CD1c-positive myeloid dendritic cell (primary cell): Measurements from ENCODE around the gene KCNS3.
"Not testable (repeated sequence)": the region's sequence is repeated elsewhere in the genome, so short reads cannot be mapped to it uniquely, and the experiment has no call there.

Experiments
- DNase-seq: peaks from one replicate; pipeline ENCODE4 v3.0.0-alpha.2; 2016; ENCODE audit errors: extremely low spot score

The KCNS3 gene

DNA sequence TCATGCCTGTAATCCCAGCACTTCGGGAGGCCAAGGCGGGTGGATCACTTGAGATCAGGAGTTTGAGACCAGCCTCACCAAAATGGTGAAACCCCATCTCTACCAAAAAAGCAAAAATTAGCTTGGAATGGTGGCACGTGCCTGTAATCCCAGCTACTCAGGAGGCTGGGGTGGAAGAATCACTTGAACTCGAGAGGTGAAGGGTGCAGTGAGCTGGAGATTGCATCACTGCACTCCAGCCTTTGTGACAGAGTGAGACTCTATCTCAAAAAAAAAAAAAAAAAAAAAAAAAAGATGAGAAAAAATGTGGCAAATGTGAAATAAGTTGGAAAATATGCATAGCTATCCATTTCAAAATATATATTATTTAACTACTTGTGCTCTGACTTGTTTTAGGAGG lies 65.0 kb downstream of the KCNS3 start:
- no peak for DNase-seq

DNA sequence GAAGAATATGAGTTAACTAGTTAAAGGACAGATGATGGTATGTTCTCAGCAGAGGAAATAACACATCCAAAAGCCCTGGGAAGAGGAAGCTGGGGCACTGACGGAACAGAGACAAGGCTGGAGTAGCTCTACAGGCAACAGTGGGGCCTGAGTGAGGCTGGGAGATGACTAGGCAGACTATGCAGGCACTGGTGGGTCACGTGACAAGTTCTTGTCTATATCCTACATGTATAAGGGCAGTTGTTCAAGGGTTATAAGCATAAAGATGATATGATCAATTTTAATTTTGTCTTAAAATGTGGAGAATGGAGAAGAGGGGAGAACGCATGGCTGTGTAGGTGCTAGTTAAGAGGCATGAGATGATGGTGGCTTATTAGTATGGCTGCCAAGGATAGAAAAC lies 68.6 kb downstream of the KCNS3 start:
- DNase-seq, result no peak

DNA sequence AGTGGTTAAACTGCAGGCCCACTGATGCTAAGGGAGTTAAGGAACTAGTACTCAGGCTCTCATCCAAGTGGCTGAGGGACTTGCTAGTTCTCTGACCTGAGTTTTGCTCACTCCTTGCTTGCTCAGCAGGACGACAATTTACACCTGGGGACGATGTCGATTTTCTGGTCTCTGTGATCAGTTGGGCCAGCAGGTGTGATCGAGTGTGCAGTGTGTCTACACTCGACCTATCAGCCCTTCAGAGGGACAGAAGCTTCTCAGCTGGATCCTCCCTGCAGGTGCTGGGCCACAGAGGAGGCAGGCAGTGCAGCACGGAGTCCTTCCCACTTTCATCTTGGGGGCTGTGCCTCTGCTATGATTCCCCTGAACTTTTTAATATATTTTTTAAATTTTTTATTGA lies 71.5 kb downstream of the KCNS3 start:
- DNase-seq, result no peak

DNA sequence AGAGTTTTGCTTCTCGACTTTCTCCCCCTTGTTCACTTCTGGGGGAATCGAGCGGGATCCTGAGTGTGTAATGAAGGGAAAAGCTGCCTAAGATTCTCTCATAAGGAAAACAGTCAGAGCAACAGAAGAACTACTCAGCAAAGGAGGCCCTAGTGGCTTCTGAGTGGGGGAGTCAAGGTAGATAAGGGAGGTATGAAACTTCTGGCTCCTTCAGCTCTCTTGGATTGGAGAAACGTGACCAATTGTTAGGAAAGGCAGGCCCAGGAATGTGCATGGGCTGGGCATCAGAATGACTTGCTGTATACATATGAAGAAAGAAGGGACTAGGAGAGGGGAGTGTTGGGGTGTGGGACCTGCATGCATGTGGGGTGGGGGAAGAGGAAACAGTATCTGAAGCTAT lies 73.1 kb downstream of the KCNS3 start:
- DNase-seq, result no peak

DNA sequence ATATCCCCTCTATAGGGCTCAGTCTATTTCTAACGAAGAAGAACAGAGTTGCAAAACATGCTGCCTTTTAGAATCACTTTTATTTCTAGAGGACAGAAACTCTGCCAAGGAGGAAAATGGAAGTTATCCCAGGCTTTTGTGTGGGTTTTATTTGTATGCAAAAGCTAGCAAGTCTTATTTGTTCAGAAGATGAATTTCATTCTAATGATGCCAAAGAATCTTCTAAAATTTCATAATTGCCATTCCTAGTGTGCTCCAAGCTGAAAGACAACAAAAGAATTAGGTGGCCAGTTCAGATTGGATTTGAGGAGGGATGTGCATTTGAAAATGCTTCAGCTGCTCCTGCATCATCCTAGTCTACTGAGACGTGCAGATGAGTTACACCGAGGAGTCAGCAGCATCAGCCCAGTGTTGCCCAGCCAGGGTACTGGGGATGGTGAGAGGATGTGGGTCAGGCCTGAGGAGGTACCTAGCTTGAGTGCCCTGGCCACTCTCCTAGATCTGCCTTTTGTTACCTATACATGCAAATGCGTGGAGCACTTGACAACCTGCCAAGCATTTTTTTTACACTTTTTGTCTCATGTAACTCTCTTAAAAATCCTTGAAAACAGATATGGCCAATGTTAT lies 80.1 kb downstream of the KCNS3 start:
- DNase-seq, result no peak

DNA sequence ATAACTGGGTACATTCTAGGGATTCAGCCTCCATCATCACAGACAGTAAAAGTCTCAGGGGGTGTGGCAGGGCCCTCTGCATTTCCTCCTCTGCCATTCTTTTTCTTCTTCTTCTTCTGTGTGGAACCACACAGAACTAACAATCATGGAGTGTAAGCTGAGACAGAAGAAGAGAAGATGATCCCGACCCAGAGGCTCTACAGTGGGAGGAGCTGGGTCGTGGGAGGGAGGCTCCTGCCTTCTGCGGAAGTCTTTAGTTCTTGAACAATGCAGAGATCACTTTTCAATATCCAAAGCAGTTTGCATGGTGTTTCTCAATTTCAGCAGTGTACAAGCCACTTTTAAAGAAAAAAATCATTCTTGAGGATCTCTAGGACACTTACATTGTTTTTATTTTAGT lies 80.9 kb downstream of the KCNS3 start:
- DNase-seq, result no peak

DNA sequence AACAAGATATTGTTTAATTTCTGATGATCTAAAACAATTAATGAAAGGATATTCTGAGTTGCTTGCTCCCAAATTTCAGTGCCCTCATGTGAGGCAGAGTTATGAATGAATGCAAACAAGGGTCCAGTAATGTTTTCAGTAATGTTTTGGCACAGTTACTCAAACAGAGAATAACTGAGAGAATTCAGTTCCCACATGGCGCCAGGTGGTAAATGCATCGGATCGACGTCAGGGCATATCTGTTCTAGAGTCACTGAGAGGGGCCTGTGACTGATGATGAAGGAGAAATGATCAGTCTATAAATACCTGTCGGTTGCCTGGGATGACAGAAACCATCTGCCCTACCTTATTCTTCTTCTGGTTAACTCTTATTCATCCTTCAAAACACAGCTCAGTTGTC lies 81.4 kb downstream of the KCNS3 start:
- DNase-seq, result no peak

DNA sequence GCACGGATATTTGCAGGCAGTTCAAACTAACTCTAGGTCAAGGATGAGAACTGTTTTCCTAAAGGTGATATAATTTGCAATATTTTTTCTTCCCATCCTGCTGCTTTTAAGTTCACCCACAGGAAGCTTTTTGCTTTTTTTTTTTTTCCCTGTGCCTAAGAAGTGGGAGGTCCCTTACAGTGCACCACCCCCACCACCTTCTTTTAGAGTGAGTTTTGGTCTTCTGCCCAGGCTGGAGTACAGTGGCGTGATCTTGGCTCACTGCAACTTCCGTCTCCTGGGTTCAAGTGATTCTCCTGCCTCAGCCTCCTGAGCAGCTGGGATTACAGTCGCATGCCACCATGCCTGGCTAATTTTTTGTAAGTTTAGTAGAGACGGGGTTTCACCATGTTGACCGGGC lies 82.5 kb downstream of the KCNS3 start:
- DNase-seq, result no peak

DNA sequence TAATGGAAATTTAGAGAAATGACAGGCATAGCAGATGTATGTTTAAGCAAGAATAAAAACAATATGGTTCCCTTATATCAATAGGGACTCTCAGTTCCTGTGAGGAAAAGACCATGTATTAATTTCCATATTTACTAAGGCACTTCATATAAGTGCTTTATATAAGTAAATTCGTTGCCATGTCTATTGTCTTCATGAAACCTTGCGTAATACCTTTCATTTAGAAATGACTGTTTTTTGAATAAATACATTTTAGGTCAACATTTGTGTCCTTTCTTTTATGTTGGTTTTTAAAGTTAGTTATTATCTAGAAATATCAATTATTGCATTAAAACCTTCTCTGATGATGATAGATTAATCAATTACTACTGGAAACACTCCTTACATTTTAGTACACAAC lies 83.3 kb downstream of the KCNS3 start:
- DNase-seq, result no peak

DNA sequence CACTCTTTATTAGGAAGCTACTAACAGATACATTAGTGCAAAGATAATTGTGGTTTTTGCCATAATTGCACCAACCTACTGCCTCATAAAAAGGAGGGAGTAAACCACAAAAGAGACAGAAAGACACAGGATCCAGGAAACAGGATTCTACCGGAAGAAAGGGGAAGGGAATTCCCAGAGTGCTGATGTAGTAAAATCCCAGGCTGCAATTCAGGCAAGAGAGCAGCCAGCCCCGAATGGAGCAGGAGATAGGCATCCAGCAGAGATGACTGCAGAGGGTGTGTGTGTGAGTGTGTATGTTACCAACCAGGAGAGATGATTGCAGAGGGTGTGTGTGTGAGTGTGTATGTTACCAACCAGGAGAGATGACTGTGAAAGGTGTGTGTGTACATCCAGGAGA lies 84.4 kb downstream of the KCNS3 start:
- no peak for DNase-seq

DNA sequence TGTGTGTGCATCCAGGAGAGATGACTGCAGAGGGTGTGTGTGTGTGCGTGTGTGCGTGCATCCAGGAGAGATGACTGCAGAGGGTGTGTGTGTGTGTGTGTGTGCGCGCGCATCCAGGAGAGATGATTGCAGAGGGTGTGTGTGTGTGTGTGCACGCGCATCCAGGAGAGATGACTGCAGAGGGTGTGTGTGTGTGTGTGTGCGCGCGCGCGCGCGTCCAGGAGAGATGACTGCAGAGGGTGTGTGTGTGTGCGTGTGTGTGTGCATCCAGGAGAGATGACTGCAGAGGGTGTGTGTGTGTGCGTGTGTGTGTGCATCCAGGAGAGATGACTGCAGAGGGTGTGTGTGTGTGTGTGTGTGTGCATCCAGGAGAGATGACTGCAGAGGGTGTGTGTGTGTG lies 85.1 kb downstream of the KCNS3 start:
- DNase-seq, result not testable (repeated sequence)

DNA sequence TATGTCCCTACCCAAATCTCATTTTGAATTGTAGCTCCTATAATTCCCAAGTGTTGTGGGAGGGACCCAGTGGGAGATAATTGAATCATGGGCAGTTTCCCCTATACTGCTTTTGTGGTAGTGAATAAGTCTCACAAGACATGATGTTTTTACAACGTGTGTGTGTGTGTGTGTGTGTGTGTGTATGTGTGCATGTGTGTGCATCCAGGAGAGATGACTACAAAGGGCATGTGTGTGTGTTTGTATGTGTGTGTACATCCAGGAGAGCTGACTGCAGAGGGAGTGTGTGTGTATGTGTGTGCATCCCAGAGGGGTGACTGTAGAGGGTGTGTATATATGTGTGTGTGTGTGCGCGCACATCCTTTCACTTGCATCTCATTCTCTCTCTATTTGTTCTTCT lies 86.7 kb downstream of the KCNS3 start:
- no peak for DNase-seq

DNA sequence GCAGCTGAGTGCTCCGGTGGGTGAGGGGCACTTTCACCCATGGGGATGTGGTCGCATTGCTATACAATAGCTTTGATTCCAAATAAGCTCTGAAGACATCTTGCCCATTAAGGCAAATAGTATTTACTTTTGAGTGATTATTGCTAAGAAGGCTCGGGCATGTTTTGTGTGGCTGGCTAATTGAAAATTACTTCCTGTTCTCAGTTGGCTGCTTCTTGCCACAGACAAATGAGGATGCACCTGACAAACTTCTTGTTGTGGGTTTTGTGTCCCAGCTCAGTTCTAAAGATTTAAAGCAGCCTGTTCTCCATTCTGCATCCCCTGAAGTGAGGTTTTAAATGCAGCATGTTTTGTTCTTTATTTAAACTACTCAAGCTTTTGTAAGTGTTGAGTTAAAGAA lies 88.3 kb downstream of the KCNS3 start:
- no peak for DNase-seq

DNA sequence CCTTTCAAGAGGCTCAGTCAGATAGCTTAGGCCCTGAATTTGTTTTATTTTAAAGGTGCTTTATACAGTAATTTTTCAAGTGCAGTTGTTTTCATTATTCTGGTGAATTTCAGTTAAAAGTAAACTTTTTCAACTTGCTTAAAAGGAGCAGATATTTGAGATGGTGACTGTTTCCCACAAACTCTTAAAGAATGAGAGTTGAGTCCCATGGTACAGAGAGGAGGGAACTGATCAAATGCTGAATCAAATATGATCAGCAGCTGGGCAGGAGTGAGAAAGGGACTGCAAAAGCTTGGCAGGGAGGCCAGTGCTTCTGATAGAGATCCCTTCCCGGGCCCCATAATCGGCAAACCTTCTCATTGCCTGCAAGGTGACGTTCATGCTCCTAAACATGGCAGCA lies 91.2 kb downstream of the KCNS3 start:
- DNase-seq, result no peak

DNA sequence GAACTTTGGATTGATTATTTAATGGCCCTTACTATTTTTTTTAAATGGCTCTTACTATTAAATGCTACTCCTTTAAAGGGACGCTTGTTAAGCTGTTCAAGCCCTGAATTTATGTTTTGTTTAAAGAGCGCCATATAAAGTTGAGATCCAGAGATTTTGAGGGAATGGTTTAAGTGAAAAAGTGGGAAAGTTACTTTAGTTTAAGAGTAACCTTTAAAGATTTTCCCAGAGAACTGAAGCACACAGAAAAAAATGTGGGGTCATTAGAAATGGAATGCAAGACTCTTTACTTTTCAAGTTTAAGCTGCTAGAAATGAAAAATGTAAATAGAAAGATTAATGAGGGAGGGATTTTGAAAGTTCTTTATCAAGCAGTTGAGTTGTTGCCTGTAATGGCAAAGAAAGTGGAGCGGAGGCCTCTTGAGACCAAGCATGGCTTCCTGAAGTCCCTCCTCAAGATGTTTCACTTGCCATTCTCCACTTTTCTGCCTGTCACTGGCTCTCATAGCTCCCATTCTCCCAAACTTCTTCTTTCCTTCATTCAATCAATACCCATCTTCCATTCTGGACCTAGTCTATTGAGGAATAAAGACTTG lies 93.2 kb downstream of the KCNS3 start:
- DNase-seq, result no peak

DNA sequence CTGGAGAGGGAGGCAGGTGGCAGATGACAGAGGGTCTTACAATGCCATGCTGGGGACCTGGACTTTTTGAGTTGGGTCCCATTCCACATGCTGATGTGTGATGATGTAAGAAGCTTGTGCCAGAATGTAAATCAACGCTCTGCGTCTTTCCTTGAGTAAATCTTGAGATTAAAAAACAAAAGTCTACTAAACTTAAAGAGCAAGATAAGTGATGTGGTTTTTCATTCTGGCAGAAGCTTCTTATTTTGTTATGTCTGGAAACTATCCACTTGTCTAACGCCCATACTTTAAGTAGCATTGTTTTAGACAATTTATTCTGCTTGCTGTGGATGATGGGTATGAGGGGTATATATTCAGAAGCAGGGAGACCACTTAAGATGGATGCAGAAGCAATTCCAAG lies 94.5 kb downstream of the KCNS3 start:
- DNase-seq, result no peak

DNA sequence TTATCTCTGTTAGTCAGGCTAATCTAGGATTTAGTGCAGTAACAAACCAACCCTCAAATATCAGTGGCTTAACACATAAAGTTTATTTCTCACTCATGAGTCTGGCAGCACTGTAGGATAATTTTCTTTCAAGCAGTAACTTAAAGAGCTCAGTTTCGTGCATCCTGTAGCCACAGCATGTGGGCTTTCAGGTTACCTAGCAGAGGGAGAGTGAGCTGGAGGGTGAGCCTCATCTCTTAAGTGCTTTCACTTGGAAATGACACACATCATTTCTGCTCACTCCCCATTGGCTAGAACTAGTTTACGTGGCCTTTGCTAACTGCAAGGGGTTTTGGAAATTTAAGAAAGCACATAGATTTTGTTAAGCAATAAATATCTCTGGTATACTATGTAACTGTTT lies 96.9 kb downstream of the KCNS3 start:
- no peak for DNase-seq

DNA sequence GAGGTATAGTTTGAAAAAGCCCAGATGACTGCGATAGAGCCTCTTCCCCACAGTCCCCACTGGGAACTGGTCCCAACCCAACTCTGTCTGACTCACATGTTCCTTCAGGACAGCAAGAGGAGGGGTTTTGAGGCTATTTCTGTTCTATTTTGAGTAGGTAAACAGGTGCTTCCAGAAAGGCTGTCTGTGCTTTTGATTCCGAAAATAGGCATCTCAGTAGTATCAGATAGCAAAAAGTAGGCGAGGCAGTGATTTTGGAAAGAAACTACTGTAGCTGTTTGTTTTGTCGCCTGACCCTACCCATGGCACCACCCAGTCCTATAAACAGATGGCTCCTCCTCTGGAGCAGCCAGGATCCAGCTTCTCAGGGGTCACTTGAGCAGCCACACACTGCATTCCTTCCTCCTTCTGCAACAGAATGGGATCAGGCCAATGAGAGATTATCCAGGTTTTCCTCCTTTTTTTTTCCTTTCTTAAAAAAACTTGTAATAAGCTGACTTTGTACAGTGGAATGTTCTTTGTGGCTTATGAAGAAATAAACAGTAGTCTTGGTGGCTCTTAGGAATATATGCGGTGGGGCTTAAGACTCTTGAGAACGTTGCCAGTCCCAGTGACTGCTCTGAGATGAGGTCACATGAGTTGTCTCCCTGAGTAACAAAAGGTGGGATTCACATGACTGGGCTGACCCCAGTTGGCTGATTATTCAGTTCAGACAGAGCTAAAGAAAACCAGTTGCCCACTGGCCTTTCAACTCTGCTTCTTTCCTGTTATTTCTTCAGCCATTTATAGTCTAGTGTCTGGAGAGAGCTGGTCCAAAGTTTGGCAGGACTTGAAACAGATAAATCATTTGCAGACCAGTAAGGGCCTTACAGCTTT lies 98.6 kb downstream of the KCNS3 start:
- no peak for DNase-seq

DNA sequence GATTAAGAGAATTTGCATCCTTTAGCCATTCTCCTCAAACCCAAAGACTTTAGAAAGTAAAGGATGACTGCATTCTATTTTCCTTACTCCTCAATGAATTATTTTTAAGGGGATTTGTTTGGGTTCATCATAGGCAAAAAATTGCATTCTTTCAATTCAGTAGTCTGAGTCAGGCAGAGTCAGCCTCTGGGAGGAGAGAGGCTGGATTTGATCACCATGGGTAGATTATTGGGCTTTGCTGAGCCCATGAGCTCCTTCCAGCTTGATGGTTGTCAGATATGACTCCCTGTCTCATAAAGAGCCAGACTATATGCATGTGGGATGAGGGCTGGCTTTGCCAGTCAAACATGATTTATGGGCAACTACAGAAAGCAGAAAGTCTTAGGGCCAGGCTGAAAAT lies 101.2 kb downstream of the KCNS3 start:
- no peak for DNase-seq

DNA sequence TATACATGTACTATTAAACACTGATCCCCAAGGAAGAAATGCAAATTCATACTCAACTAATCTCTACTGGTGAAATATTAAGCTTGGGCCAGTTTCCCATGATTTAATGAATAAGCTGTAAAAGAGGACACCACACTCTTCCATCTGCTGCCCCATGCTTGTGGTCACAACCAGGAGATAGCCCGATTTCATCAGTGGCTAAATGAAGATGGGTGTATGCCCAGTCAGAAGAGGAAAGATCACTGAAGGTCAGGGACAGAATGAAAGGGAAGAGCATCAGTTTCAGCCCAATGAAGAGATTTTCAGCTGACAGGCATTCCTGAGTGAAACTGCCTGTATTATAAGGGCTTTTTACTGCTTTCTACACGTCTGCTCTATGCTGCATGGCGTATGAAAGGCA lies 103.5 kb downstream of the KCNS3 start:
- no peak for DNase-seq
